GM12891 (cell line): ENCODE measurements around the gene TEX101.

Experiments used
- PAX5 ChIP-seq: IDR thresholded peaks from 2 replicates; pipeline ENCODE4 v1.6.1; 2011; ENCODE audit warnings: low read length, moderate library complexity, mild to moderate bottlenecking; ENCODE audit not compliant: insufficient read depth, severe bottlenecking
- POLR2A ChIP-seq: IDR thresholded peaks from 2 replicates; pipeline ENCODE4 v1.6.1; 2011; ENCODE audit warnings: low read depth, low read length, control low read depth
- POLR2AphosphoS5 ChIP-seq: IDR thresholded peaks from 2 replicates; pipeline ENCODE4 v1.6.1; 2011; ENCODE audit warnings: low read depth, low read length, control low read depth
- POU2F2 ChIP-seq: IDR thresholded peaks from 2 replicates; pipeline ENCODE4 v1.6.1; 2011; ENCODE audit warnings: low read depth, mild to moderate bottlenecking, control low read depth, low read length, moderate library complexity
- TAF1 ChIP-seq: IDR thresholded peaks from 2 replicates; pipeline ENCODE4 v1.6.1; 2011; ENCODE audit warnings: low read depth, low read length, control low read depth

DNA sequence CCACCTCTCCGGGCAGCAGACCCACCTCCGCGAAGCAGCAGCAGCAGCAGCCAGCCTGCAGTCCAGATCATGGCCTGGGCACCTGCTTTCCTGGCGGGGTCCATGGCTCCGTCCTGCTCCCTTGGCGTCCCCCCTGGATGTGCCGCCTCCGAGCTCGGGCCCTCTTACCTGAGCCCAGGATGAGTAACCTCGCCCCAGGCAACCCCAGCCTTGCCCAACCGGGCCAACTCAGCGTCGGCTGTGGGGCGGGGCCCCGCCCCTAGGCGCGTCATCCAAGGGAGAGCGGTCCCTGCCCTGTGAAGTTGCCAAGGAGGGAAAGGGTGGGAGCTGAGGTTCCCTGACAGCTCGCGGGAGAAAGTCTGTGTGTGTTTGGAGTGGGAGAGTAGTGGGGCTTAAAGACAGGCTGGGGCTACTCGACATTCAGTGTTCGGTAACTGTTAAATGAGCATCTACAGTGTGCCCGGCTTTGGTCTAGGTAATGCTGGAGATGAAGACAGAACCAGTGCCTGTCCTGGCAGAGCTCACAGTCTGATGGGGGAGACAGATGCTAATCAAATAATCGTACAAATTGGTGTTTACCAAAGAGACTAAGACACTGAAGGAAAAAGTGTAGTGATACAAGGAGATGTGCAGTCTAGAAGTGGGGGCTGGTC is 50.9 kb downstream of the TEX101 start, which contains the start of gene LYPD3:
- no peak for TF ChIP-seq POLR2A
- no peak for TF ChIP-seq POLR2AphosphoS5
- no peak for TF ChIP-seq PAX5
- TF ChIP-seq TAF1, result no peak
- TF ChIP-seq POU2F2, result no peak
